WERI-Rb-1 (cell line): ENCODE data around the gene RGSL1.

Source experiments
- DNase-seq: peaks from one replicate; pipeline ENCODE4 v3.0.0-alpha.2; 2020
- H3K27ac ChIP-seq: fragments of 250-450 bp; sonication (Bioruptor Pico); 2 replicates; pipeline ENCODE4 v1.5.1; 2020; ENCODE audit warnings: mild to moderate bottlenecking, moderate library complexity
- H3K27me3 ChIP-seq: fragments of 250-450 bp; sonication (Bioruptor Pico); 2 replicates; pipeline ENCODE4 v1.5.1; 2021; ENCODE audit warnings: mild to moderate bottlenecking, low read depth, moderate library complexity; ENCODE audit not compliant: insufficient read depth, severe bottlenecking
- H3K36me3 ChIP-seq: fragments of 250-450 bp; sonication (Bioruptor Pico); 2 replicates; pipeline ENCODE4 v1.5.1; 2020; ENCODE audit warnings: mild to moderate bottlenecking, moderate library complexity
- H3K4me3 ChIP-seq: 2 replicates; pipeline ENCODE4 v1.5.1; 2011; ENCODE audit warnings: low read depth, mild to moderate bottlenecking, control low read depth, low read length
- H3K9me3 ChIP-seq: fragments of 250-450 bp; sonication (Bioruptor Pico); 2 replicates; pipeline ENCODE4 v1.5.1; 2021; ENCODE audit warnings: mild to moderate bottlenecking, moderate library complexity; ENCODE audit not compliant: severe bottlenecking
- CTCF ChIP-seq: IDR thresholded peaks from 2 replicates; pipeline ENCODE4 v1.5.1; 2011; ENCODE audit warnings: low read depth, mild to moderate bottlenecking, control low read depth, inconsistent platforms, low read length

Gene RGSL1

GRCh38 chr1:182447660-182448059 is 2.3 kb upstream of the RGSL1 start:
- no peak for DNase-seq
- Histone ChIP-seq H3K9me3 (no peaks in the 10 kb centered on the region), H3K36me3 (no peaks in the 10 kb centered on the region), H3K4me3 (no peak overlapping the region), H3K27me3 (no peaks in the 10 kb centered on the region), H3K27ac (no peak overlapping the region)
- no peak for TF ChIP-seq CTCF

GRCh38 chr1:182453631-182454030 is 3.7 kb downstream of the RGSL1 start:
- no peak for DNase-seq
- no peaks in the 10 kb centered on the region for H3K27me3 ChIP-seq
- no peaks in the 10 kb centered on the region for H3K36me3 ChIP-seq
- no peak for TF ChIP-seq CTCF
- no peak overlapping the region for H3K4me3 ChIP-seq
- H3K27ac ChIP-seq = no peak overlapping the region
- no peaks in the 10 kb centered on the region for H3K9me3 ChIP-seq

- H3K4me3 ChIP-seq = no peak overlapping the region
- H3K27me3 ChIP-seq = no peaks in the 10 kb centered on the region
- H3K9me3 ChIP-seq = no peaks in the 10 kb centered on the region
- no peak for DNase-seq
- H3K27ac ChIP-seq = no peak overlapping the region
- no peak for TF ChIP-seq CTCF
- H3K36me3 ChIP-seq = no peaks in the 10 kb centered on the region
Measured at GRCh38 chr1:182457844-182458243, 7.9 kb downstream of the RGSL1 start.

- Histone ChIP-seq H3K27ac (no peak overlapping the region), H3K36me3 (no peaks in the 10 kb centered on the region), H3K27me3 (no peaks in the 10 kb centered on the region), H3K4me3 (no peak overlapping the region), H3K9me3 (no peaks in the 10 kb centered on the region)
- TF ChIP-seq CTCF = no peak
- DNase-seq = no peak
Measured at GRCh38 chr1:182459949-182460348, 10.0 kb downstream of the RGSL1 start.

GRCh38 chr1:182460550-182460951 is 10.6 kb downstream of the RGSL1 start:
- H3K9me3 ChIP-seq = no peaks in the 10 kb centered on the region
- DNase-seq = no peak
- TF ChIP-seq CTCF = no peak
- no peaks in the 10 kb centered on the region for H3K27me3 ChIP-seq
- no peak overlapping the region for H3K4me3 ChIP-seq
- no peak overlapping the region for H3K27ac ChIP-seq
- no peaks in the 10 kb centered on the region for H3K36me3 ChIP-seq

GRCh38 chr1:182473556-182473955 is 23.6 kb downstream of the RGSL1 start:
- no peaks in the 10 kb centered on the region for H3K27me3 ChIP-seq
- no peak overlapping the region for H3K27ac ChIP-seq
- H3K9me3 ChIP-seq = no peaks in the 10 kb centered on the region
- TF ChIP-seq CTCF = no peak
- H3K36me3 ChIP-seq = no peaks in the 10 kb centered on the region
- no peak overlapping the region for H3K4me3 ChIP-seq
- DNase-seq = no peak
